Measurements from ENCODE around the gene MID1.

DNA sequence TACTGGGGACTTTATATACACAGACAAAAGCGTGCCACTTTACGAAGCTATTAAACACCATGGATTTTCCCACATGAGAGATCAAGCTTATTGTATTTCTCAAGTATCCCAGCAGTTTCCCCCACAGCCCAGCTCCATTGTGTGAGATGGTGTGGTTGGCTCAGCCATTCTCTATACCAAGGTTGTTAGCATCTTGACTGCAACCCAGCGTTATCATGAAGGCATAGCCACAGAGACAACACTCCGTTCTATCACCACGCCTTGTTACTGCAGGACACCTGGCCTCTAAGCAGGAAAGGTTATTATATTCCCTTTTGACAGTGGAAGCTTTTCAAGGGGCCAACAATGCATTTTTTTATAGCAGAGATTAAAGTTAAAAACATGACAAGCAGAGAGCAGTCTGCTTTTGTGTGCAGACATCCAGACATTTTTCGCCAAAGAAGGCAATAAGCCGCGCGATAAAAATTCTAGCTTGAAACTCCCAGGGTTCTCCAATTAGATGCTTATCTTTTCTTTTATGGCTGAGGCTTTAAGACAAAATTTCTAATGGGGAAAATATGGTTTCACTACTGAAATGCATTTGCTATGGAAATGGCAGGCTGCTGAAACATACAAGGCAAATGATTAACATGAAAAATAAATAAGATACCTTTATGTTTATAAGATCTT, 206.1 kb downstream of the MID1 start:
- TF ChIP-seq POLR2A (IDR thresholded peaks at IDR 0.05; ENCODE audit: low read length) (no peak), GATA1 (IDR thresholded peaks at IDR 0.05; ENCODE audit: low read depth, low read length) (no peak)

All from erythroblast (primary cell).